Endothelial cell of umbilical vein (primary cell): Measurements from ENCODE around the gene TEAD2.

Experiments
- EZH2 ChIP-seq: IDR thresholded peaks from 2 replicates; pipeline ENCODE4 v1.6.1; 2012; ENCODE audit warnings: borderline replicate concordance, low read depth, mild to moderate bottlenecking, moderate library complexity, low read length, inconsistent platforms; ENCODE audit not compliant: severe bottlenecking
- JUN ChIP-seq: IDR thresholded peaks from 2 replicates; pipeline ENCODE4 v1.6.1; 2011; ENCODE audit warnings: borderline replicate concordance, low read depth; ENCODE audit not compliant: insufficient read length, insufficient read depth
- MYC ChIP-seq: IDR thresholded peaks from one replicate; pipeline ENCODE4 v1.6.1; 2011; ENCODE audit warnings: mild to moderate bottlenecking, low read depth, low read length
- POLR2AphosphoS5 ChIP-seq: IDR thresholded peaks from 2 replicates; pipeline ENCODE4 v1.6.1; 2012; ENCODE audit warnings: low read depth, mild to moderate bottlenecking, control low read depth, low read length, moderate library complexity; ENCODE audit not compliant: insufficient read depth
- TF ChIP-seq, protein P1 (sequence below), 2 donors: IDR thresholded peaks; 1 replicate in 1 of 2; 2 replicates in 1 of 2; pipeline ENCODE4 v1.5.1; 2011; ENCODE audit warnings: low read length in 2 of 2, mild to moderate bottlenecking in 2 of 2, moderate library complexity in 2 of 2, control low read depth in 1 of 2, inconsistent platforms in 1 of 2, low read depth in 1 of 2; ENCODE audit not compliant: insufficient read depth in 1 of 2; ENCODE audit errors: extremely low read depth in 1 of 2

DNA sequence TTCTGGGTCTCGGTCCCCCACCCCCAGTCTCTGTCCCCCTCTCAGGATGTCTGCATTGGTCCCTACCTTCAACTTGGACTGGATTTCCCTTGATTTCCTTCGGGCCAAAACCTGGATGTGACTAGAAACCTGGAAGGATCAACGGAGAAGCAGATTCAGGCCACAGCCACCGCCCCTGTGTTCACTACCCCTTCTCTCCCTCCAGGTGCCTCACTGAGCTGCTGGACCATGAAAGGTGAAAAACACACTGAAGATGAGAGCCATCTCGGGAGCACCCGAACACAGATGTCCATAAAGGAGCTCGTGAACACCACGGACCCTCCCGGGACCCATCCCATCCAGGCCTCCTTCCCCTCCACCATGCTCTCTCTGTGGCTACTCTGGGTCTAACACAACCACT lies 5.0 kb downstream of the TEAD2 start:
- TF ChIP-seq, protein P1, sequence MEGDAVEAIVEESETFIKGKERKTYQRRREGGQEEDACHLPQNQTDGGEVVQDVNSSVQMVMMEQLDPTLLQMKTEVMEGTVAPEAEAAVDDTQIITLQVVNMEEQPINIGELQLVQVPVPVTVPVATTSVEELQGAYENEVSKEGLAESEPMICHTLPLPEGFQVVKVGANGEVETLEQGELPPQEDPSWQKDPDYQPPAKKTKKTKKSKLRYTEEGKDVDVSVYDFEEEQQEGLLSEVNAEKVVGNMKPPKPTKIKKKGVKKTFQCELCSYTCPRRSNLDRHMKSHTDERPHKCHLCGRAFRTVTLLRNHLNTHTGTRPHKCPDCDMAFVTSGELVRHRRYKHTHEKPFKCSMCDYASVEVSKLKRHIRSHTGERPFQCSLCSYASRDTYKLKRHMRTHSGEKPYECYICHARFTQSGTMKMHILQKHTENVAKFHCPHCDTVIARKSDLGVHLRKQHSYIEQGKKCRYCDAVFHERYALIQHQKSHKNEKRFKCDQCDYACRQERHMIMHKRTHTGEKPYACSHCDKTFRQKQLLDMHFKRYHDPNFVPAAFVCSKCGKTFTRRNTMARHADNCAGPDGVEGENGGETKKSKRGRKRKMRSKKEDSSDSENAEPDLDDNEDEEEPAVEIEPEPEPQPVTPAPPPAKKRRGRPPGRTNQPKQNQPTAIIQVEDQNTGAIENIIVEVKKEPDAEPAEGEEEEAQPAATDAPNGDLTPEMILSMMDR (IDR thresholded peaks at IDR 0.05; ENCODE audit: extremely low read depth in 1 of 2, insufficient read depth in 1 of 2, low read depth in 1 of 2, low read length in 2 of 2) = no peak
- TF ChIP-seq JUN = no peak
- TF ChIP-seq EZH2 = no peak
- TF ChIP-seq MYC = no peak
- no peak for TF ChIP-seq POLR2AphosphoS5
